GM12875 (cell line): ENCODE data around the gene ZNF331.

ENCODE experiments used
- H3K4me3 ChIP-seq: one replicate; pipeline ENCODE4 v1.5.1; 2011; ENCODE audit warnings: low read depth, low read length, control low read depth
- CTCF ChIP-seq: IDR thresholded peaks from 2 replicates; pipeline ENCODE4 v1.5.1; 2011; ENCODE audit warnings: low read depth, mild to moderate bottlenecking, control low read depth, inconsistent platforms, low read length, moderate library complexity, borderline replicate concordance; ENCODE audit not compliant: insufficient read depth

ZNF331 gene

DNA sequence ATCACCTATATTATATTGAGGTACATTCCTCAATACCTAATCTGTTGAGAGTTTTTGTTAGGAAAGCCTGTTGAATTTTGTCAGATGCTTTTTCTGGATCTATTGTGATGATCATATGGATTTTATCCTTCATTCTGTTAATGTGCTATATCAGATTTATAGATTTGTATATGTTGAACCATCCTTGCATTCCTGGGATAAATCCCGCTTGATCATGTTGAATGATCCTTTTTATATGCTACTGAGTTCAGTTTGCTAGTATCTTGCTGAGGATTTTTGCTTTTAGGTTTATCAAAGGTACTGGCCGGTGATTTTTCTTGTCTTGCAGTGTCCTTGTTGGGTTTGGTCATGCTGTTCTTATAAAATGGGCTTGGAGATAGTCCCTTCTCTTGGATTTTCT is 12.0 kb upstream of the ZNF331 start:
- no peak overlapping the region for H3K4me3 ChIP-seq

GRCh38 chr19:53530622-53531021 is 7.3 kb upstream of the ZNF331 start:
- TF ChIP-seq CTCF: no peak
- H3K4me3 ChIP-seq: no peak overlapping the region

More for the DNA sequence above, 12.0 kb upstream of the ZNF331 start:
- TF ChIP-seq CTCF: no peak

DNA sequence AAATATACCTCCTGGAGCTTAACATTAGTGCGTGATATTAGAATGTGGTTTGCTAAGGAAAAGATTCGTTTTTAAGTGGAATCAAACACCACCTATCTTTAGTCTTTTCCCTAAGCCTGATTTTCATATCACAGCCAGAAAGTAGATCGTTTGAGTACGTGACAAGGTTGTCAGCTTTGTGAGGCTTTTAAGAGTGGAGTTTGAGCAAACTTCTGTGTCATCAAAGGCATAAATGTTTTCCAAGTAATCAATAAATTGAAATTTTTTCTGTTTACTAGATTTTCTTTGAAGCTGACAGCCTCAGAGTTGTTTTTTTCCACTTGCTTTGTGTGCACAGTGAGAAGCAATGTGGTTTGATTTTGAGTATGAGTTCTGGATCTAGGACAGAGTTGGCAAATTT is 6.5 kb upstream of the ZNF331 start:
- no peak overlapping the region for H3K4me3 ChIP-seq
- TF ChIP-seq CTCF: no peak

GRCh38 chr19:53532362-53532761 is 5.6 kb upstream of the ZNF331 start:
- no peak overlapping the region for H3K4me3 ChIP-seq
- TF ChIP-seq CTCF: no peak

- no peak for TF ChIP-seq CTCF
Measured at GRCh38 chr19:53536225-53536548, 1.8 kb upstream of the ZNF331 start.

DNA sequence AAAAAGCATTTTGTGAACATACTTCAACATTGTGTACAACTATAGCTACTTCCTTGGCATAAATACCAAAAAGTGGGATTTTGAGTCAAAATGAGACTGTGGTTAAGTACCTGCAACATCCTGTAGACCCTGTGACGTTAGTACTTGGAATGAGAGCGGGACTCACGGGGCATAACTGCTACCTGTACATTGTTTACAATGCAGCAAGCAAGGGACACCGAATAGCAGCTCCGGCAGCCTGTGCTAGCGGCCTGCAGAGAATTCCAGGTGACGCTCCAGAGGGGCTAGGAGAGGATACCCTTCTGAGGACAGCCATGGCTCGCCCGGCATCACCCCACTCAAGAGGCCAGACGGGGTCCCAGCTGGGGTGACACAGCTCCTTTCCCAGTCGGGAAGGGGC is 824 bp upstream of the ZNF331 start:
- peak overlapping the region; percentile 75 for H3K4me3 ChIP-seq
- TF ChIP-seq CTCF: no peak

More at GRCh38 chr19:53536225-53536548, 1.8 kb upstream of the ZNF331 start:
- H3K4me3 ChIP-seq: no peak overlapping the region

DNA sequence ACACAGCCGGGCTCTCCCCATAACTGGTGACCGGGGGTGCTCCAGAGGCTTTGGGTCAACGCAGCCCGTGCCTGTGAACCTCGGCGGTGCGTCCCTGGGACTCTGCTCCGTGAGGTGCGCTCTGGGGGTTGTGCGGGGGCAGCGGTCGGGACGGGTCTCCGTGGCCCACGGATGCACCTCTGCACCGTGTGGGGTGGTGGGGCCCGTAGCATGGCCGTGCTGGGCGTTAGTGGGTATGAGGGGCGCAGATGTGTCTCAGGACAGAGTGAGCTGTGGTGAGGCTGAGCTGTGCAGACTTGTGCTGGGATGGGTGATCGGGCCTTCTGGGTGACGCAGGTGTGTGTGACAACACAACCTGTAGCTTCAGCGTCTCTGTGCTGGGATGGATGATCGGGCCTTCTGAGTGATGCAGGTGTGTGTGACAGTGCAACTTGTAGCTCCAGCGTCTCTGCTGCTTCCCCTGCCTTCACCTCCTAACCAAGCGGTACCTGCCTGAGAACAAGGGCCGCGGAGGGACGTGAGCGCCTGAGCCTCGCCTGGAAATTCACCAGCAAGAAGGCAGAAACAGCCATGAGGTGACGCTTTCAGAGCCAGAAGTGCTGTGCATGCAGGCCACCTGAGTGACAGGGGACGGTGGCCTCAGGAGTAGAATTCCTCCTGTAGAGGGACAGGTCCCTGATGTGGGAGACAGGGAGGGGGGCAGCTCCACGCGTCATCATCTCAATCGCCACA is 599 bp downstream of the ZNF331 start:
- peak overlapping the region; percentile 75 for H3K4me3 ChIP-seq
- no peak for TF ChIP-seq CTCF
